Neural cell (in vitro differentiated cells): ENCODE measurements around the gene MYRIP. TPM values are rescaled to one million over a fixed set of nuclear protein-coding genes. Genes with fewer than 3 reads are reported as not detected.

Source experiments
- H2AFZ ChIP-seq: fragments of 200-600, 300-800 bp; sonication (generic), shearing (Covaris generic); 2 replicates; pipeline ENCODE4 v1.6.0; 2014; ENCODE audit warnings: low read depth, mild to moderate bottlenecking, antibody characterized with exemption, low read length, moderate library complexity
- H3F3A ChIP-seq: fragments of 200-600 bp; shearing (Covaris generic); 2 replicates; pipeline ENCODE4 v1.6.1; 2016; ENCODE audit warnings: mild to moderate bottlenecking, moderate library complexity, mixed read lengths, antibody characterized with exemption, low read length; ENCODE audit not compliant: insufficient read depth, poor library complexity, severe bottlenecking
- H3K27ac ChIP-seq: fragments of 200-600, 300-800 bp; sonication (generic), shearing (Covaris generic); 2 replicates; pipeline ENCODE4 v1.5.1; 2014; ENCODE audit warnings: mild to moderate bottlenecking, low read length, moderate library complexity
- H3K27me3 ChIP-seq: fragments of 300-800, 200-600 bp; sonication (generic), shearing (Covaris generic); 2 replicates; pipeline ENCODE4 v1.6.0; 2014; ENCODE audit warnings: mild to moderate bottlenecking, low read depth, low read length, moderate library complexity; ENCODE audit not compliant: insufficient read depth
- H3K36me3 ChIP-seq: fragments of 300-800, 200-600 bp; sonication (generic), shearing (Covaris generic); 2 replicates; pipeline ENCODE4 v1.5.1; 2014; ENCODE audit warnings: mild to moderate bottlenecking, antibody characterized with exemption, low read length, moderate library complexity; ENCODE audit not compliant: insufficient read depth
- H3K4me2 ChIP-seq: fragments of 300-800, 200-600 bp; sonication (generic), shearing (Covaris generic); 2 replicates; pipeline ENCODE4 v1.6.0; 2014; ENCODE audit warnings: mild to moderate bottlenecking, low read length
- H3K4me3 ChIP-seq: fragments of 300-800, 200-600 bp; sonication (generic), shearing (Covaris generic); 2 replicates; pipeline ENCODE4 v1.5.1; 2014; ENCODE audit warnings: mild to moderate bottlenecking, low read length, moderate library complexity
- H3K79me2 ChIP-seq: fragments of 200-600 bp; shearing (Covaris generic); replicated peaks from 2 replicates; pipeline ENCODE4 v1.6.0; 2014; ENCODE audit warnings: mild to moderate bottlenecking, low read length, moderate library complexity; ENCODE audit not compliant: insufficient read depth
- H3K9ac ChIP-seq: fragments of 300-800, 200-600 bp; sonication (generic), shearing (Covaris generic); 2 replicates; pipeline ENCODE4 v1.6.1; 2016; ENCODE audit warnings: mild to moderate bottlenecking, low read length, mixed read lengths
- H3K9me2 ChIP-seq: fragments of 200-600 bp; shearing (Covaris generic); 2 replicates; pipeline ENCODE4 v1.6.1; 2016; ENCODE audit warnings: mild to moderate bottlenecking, low read length, mixed read lengths; ENCODE audit not compliant: insufficient read depth
- H3K9me3 ChIP-seq: fragments of 200-600, 300-800 bp; sonication (generic), shearing (Covaris generic); 2 replicates; pipeline ENCODE4 v1.6.1; 2016; ENCODE audit warnings: mild to moderate bottlenecking, mixed run types, low read length, moderate library complexity, mixed read lengths
- H4K20me1 ChIP-seq: fragments of 200-600 bp; shearing (Covaris generic); 2 replicates; pipeline ENCODE4 v1.6.1; 2016; ENCODE audit warnings: mild to moderate bottlenecking, mixed run types; ENCODE audit not compliant: insufficient read depth
- CTCF ChIP-seq: fragments of 450-650 bp; IDR thresholded peaks from 2 replicates; pipeline ENCODE4 v1.5.1; 2014; ENCODE audit warnings: antibody characterized with exemption, mild to moderate bottlenecking, moderate library complexity; ENCODE audit not compliant: poor library complexity, severe bottlenecking
- EP300 ChIP-seq: fragments of 450-650 bp; conservative IDR thresholded peaks from 2 replicates; pipeline ENCODE4 v1.6.1; 2014; ENCODE audit warnings: antibody characterized with exemption, mild to moderate bottlenecking, moderate library complexity; ENCODE audit not compliant: poor library complexity, severe bottlenecking
- EZH2 ChIP-seq: fragments of 200-600, 300-800 bp; shearing (Covaris generic), sonication (generic); IDR thresholded peaks from 2 replicates; pipeline ENCODE4 v1.6.1; 2014; ENCODE audit warnings: antibody characterized with exemption, low read length, borderline replicate concordance, mild to moderate bottlenecking; ENCODE audit not compliant: insufficient read depth, poor library complexity, severe bottlenecking
- MXI1 ChIP-seq: fragments of 450-650 bp; conservative IDR thresholded peaks from 2 replicates; pipeline ENCODE4 v1.6.1; 2014; ENCODE audit warnings: antibody characterized with exemption, mild to moderate bottlenecking; ENCODE audit not compliant: poor library complexity, severe bottlenecking
- POLR2AphosphoS5 ChIP-seq: IDR thresholded peaks from 2 replicates; pipeline ENCODE4 v1.6.1; 2012
- RAD21 ChIP-seq: fragments of 450-650 bp; conservative IDR thresholded peaks from 2 replicates; pipeline ENCODE4 v1.6.1; 2014; ENCODE audit warnings: antibody characterized with exemption, mild to moderate bottlenecking, moderate library complexity
- REST ChIP-seq: IDR thresholded peaks from 2 replicates; pipeline ENCODE4 v1.6.1; 2012; ENCODE audit warnings: borderline replicate concordance
- SMC3 ChIP-seq: fragments of 450-650 bp; conservative IDR thresholded peaks from 2 replicates; pipeline ENCODE4 v1.6.1; 2014; ENCODE audit warnings: antibody characterized with exemption, mild to moderate bottlenecking, moderate library complexity; ENCODE audit not compliant: poor library complexity
- TAF1 ChIP-seq: IDR thresholded peaks from 2 replicates; pipeline ENCODE4 v1.6.1; 2012; ENCODE audit warnings: low read depth
- polyA plus RNA-seq: library from polyadenylated mRNA; depleted of rRNA; stranded (reverse); fragments of >200 nt; gene quantifications from 2 replicates; pipeline ENCODE4 v1.2.3, GENCODE V29; 2014

MYRIP gene
- polyA plus RNA-seq, 1 donor from 2014 or later: 0.76 TPM

- Histone ChIP-seq H3K9me2 (no peaks in the 10 kb centered on the region), H3K27ac (no peak overlapping the region), H3K79me2 (no peaks in the 10 kb centered on the region), H3F3A (no peaks in the 10 kb centered on the region), H3K4me3 (no peak overlapping the region), H3K9ac (no peak overlapping the region), H3K9me3 (no peaks in the 10 kb centered on the region), H3K4me2 (no peak overlapping the region), H4K20me1 (no peaks in the 10 kb centered on the region), H3K36me3 (no peaks in the 10 kb centered on the region), H2AFZ (no peak overlapping the region), H3K27me3 (no peaks in the 10 kb centered on the region)
- no peak for TF ChIP-seq TAF1
- no peak for TF ChIP-seq EZH2
- TF ChIP-seq EP300: no peak
- TF ChIP-seq POLR2AphosphoS5: no peak
- TF ChIP-seq REST: no peak
- no peak for TF ChIP-seq MXI1
- TF ChIP-seq RAD21: no peak
- TF ChIP-seq SMC3: no peak
- no peak for TF ChIP-seq CTCF
These were observed 383.2 kb downstream of the MYRIP start for GRCh38 chr3:40192628-40193027.

- Histone ChIP-seq H3K9me3 (no peaks in the 10 kb centered on the region), H4K20me1 (no peaks in the 10 kb centered on the region), H3K9me2 (no peaks in the 10 kb centered on the region), H3K36me3 (no peaks in the 10 kb centered on the region), H3K4me3 (no peak overlapping the region), H3K4me2 (no peak overlapping the region), H3K9ac (no peak overlapping the region), H2AFZ (no peak overlapping the region), H3K27ac (no peak overlapping the region), H3K79me2 (no peaks in the 10 kb centered on the region), H3F3A (no peaks in the 10 kb centered on the region), H3K27me3 (no peaks in the 10 kb centered on the region)
- TF ChIP-seq EZH2 (no peak), POLR2AphosphoS5 (no peak), TAF1 (no peak), CTCF (no peak), MXI1 (no peak)
These were observed 387.6 kb downstream of the MYRIP start for GRCh38 chr3:40196966-40197365.
